Midbrain (tissue), 1 donor: ENCODE measurements around the gene L1CAM.

ENCODE experiments used
- DNase-seq: peaks from one replicate; lab custom pipeline; 2025; lab: John Stamatoyannopoulos, UW

The L1CAM gene

DNA sequence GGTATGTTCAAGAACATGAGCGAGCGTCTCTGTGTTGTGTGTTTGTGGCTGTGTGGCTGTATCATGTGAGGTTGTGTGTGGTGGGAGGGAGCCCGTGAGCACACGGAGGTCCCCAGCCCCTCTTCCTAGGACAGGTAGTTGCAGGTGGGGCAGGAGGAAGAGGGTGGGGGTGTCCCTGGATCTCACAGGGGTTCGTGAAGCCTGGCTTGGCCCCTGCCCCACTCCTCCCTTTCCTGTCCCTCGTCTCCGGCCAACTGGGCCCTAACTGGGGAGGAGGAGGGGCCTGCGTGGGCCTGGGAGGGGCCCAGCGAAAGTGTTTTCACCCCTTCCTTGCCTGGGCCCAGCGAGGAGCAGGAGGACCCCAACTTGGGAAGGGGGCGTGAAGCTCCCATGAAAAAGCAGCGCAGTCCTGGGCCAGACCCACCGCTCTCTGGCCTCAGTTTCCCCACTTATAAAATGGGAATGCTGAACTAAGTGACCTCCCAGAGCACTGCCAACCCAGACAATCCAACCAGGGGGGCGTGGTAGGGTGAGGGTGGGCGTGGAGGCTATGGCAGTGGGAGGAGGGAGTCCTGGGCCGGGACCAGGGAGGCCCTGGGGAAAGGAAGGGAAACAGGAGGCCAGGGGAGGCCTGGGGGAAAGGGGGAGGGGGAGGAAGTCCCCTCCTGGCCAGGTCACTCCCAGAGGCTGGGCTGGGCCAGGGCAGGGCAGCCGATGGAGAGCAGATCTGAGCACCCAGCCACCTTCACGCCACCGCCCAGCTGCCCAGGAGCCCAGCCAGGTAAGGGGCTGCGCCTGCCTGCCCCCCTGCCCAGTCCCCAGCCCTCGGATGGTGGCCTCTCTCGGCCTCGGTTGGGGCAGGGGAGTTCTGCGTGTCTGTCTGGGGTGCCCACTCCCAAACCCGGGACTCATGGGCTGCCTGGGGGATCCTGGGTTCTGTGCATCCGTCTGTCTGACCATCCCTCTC lies 18.3 kb upstream of the L1CAM start, which contains the start of gene AVPR2:
AVPR2 (plus strand) TSS at position 683 of the 967 bp plus-strand sequence. CDS start 473 bp downstream, outside the sequence.
- DNase-seq = no peak

DNA sequence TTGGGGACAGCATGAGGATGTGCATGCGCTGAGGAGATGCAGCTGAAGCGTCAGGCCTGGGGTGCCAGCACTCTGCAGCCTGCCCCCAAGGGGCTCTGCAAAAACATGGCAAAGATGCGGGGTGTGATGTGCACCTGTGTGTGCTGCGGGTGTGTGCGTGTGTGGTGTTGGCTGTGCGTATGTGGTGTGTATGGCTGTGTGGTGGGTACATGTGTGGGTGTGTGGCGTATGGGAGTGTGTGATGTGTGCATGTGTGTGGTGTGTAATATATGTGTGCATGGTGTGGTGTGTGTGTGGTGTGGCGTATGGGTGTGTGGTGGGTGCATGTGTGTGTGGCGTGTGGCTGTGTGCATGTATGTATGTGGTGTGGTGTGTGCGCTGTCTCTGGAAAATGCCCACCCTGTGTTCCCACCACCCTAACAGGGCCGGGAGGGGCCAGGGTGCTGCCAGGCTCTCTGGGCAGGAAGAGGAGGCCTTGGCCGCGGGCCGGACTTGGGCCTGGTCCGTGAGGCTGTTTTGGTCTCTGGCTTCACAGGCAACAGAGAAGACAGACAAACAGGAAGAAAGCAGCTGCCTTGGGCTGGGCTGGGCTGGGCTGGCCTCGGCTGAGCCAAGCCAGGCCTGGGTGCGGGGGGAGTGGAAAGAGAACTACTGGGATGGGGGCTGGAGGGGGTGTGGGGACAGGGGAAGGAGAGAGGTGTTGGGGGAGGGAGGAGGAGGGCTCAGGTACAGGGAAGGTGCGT lies 17.4 kb upstream of the L1CAM start:
- no peak for DNase-seq

DNA sequence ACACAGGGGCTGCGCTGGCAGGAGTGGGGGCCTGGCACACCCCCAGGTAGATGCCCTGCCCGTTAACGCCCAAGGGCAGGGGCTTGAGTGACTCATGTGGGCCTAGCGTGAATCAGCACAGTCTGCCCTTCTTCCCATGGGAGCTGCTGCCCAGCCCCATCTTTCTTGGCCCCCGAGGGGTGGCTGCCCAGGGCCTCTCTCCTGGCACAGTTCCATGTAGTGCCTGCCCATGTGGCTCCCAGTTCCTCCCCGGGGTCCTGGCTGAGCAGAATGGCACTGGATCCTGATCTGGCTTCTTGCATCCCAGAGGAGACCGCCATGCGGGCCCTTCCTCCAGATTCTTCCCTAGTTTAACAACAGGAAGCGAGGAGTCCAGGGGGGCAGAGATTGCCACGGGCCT lies 16.4 kb upstream of the L1CAM start:
- no peak for DNase-seq

DNA sequence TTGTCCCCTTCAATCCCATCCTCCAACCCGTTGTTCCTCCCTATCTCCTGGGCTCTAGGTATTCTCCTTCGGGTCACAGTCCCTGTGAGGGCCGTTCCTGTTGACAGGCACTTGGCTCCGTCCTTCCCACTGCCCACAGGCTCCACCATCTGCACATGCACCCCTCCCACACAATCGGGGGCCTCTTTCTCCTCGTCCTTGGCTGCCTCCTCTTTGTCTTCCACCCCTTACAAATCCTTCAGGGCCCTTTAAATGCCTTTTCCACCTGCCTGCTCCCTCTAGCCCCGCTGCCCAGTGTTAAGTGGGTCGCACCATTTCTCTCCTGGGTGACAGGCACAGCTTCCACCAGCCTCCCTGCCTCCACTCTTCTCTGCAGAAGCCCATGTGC lies 15.8 kb upstream of the L1CAM start:
- DNase-seq = no peak

DNA sequence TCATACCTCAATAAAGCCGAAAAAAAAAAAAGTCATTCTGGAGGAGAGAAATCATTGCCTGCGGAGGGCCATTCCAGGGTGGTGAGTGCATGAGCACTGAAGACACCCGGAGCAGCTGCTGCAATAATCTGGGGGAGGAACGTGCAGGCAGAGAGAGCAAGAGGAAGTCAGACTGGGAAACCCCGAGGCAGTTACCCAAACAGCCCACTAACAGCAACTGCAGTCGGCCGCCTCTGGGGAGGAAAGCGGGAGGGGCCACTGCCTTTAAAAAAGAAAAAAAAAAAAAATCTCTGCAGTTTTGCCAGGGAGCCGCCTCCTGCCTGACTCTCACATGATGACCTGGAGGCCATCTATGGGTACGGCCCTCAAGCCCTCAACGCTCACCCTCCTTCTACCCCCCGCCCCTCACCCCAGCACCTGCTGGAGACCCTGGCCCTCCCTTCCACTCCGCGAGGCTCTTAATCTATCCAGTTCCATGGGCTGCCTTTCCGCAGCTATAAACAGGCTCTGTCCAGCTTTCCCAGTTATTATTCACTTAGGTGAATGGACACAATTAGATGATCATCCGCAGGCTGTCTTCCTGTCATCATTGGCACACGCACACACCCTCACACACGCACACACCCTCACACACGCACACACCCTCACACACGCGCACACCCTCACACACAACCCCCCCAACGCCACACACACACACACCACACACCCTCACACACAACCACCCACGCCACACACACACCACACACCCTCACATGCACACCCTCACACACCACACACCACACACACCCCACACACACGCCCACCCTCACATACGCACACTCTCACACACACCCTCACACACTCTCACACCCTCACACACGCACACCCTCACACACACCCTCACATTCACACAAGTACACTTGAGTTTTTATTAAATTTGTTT lies 15.1 kb upstream of the L1CAM start:
- no peak for DNase-seq

DNA sequence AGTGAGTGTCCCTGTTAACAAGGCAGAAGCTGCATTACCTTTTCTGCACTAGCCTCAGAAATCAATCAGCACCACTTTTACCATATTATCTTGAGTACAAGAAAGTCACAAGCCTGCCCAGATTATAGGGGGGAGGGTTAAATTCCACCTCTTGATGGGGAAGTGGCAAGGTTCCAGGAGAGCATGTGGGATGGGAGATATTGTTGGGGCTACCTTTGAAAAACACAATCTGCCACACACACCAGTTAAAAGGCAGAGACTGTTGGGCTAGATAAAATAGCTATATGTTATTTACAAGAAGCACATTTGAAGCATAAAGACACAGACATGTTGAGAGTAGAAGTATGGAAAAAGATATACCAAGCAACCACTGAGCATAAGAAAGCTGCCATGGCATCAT lies 11.9 kb upstream of the L1CAM start:
- no peak for DNase-seq

DNA sequence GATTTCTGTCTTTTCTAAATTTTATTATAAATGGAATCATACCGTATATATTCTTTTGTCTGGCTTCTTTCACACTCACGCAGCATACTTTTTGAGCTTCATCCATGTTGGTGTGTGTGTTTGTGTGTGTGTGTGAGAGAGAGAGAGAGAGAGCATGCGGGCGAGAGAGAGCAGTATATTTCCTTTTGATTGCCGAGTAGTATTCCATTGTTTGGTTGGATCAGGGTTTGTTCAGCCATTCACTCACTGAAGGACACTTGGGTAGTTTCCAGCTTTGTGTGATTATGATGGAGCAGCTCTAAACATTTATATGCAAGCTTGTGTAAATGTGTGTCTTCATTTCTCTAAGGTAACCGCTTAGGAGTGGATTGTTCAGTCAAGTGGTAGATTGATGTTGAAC lies 3.1 kb upstream of the L1CAM start:
- no peak for DNase-seq

DNA sequence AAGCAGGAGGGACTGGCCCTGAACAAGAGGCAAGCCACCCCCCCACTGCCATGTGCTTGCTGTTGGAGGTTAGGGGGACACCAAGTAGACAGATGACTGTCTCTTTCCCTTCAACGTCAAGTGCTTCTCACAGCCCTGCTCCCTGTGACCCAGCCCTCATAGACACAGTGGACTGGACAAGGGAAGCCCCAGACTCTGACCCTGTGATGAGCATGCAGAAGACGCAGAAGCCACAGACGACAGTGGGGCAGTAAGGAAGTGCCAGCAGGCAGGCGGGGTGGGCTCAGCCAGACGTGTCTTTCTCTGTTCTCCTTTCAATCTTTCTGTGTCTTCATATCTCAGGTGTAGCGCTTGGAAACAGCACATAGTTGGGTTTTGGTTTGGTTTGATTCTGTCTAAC lies 2.4 kb upstream of the L1CAM start:
- no peak for DNase-seq

DNA sequence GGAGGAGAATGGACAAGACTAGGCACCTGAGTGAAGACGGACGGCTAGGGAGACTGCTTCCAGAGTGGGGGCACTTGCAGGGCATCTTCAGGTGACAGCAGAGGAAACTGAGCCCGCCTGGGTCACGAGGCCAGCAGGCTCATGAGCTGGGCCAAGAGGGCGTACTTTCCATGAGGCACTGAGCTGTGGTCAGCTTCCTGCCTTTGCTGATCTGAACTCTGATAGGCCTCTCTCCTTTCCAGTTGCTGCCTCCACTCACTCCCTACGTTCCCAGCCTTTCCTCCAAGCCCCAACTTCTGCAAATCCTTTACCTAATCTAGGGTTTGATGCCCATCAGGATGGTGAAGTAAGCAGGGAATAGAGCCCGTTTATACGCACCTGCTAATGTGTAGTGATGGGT lies 1.4 kb upstream of the L1CAM start:
- DNase-seq = no peak

DNA sequence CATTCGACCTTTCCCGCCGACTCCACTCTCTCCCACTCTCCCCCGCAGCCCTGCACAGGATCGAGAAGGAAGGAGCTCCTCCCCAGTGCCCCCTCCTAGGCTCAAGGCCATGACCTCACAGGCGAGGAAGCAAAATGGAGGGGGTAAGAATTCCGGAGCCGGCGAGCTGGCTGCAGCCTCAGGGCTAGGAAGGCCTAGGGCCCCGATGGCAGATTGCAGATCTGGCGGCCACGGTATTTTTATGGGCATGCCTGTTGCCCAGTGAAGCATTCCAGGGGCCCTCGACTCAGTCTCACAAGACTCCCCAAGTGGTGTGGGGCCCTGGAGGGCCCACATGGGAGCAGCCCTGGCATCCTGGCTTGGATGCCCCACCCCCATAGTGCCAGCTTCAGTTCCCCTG lies 942 bp upstream of the L1CAM start:
- DNase-seq = no peak

DNA sequence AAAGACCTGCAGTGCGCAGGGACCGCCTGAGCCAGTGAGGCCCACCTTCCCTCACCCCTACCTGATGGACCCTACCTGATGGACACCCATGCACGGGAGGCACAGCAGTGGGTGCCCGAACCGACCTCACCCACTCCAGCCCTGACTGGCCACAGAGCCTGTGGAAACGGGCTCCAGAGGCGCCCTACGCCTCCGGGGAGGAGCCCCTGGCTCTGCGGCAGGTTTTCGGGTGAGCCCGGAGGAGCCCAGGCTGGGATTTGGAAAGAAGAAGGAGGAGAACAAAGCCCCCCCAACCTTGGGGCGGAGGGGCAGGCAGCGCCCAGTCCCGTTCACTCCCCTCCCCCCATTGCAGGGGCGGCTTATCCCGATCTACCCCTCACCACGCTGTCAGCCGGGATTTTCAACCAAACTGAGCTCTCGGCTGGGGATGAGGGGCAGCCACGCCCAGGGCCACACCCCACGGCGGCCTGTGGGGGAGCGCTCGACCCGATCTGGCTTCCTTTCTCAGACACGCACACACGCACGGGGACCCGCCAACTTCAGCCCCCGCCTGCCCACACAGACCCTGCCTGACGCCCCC lies 675 bp downstream of the L1CAM start:
- no peak for DNase-seq

DNA sequence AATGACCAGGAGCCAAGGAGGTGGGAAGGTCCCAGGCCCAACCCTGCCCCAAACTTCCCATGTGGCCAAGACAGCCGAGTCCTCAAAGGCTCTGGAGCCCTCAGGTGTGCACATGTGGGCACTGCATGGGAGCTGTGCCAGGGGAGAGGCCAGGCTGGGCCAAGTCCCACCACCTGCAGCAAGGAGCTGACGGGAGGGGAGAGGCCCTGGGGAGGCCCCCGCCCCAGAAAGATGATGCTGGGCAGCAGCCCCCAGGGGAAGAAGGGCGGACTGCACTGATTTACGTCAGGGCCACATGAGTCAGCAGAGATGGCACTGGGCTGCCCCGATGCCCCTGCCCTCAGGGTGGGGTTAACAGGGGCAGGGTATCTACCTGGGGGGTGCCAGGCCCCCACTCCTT lies 1.4 kb downstream of the L1CAM start:
- DNase-seq = no peak

DNA sequence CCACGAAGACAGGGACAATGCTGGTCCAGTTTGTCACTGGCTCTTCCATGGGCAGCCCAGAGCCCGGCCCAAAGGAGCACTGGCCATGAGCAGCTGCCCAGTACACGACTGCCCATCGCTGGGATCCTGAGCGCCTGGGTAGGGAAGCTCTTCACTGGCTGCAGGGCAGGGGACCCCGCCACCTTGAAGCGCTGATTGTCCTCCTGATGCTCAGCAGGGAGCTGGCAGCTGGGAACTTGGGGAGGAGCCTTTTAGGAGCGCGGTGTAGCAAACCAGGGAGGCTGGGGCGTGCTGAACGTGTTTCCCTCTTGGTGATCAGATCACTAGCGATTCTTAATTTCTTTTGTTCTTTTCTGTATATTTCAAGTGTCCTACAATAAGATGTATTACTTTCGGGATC lies 1.8 kb downstream of the L1CAM start:
- DNase-seq = no peak

DNA sequence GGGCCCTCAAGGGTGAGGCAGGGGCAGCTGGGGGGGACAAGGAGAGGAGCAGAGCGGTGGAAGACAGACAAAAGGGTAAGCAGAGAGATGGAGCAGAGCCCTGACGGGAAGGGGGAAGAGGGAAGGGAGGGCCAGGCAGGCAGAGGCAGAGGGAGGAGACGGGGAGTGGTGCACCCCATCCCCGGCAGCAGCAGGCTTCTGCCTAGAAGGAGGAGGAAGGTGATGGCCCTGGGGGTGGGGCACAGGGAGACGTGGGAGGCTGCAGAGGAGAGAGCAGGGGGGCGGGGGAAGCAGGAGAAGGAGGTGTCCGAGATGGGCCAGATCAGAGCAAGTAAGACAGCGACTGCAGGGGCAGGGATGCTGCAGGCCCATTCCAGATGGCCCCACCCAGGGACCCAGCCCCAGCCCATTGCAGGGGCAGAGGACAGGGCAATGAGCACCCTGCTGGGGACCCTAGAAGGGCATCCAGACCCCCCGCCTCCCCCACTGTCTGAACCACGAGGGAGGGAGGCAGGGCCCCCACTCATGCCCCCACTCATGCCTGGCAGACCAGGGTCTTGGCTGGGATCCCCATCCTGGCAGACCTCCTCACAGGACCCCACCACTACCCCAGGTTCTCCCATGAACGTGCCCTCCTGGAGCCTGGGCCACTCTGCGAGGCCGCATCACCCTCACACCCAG lies 2.7 kb downstream of the L1CAM start:
- DNase-seq = no peak

DNA sequence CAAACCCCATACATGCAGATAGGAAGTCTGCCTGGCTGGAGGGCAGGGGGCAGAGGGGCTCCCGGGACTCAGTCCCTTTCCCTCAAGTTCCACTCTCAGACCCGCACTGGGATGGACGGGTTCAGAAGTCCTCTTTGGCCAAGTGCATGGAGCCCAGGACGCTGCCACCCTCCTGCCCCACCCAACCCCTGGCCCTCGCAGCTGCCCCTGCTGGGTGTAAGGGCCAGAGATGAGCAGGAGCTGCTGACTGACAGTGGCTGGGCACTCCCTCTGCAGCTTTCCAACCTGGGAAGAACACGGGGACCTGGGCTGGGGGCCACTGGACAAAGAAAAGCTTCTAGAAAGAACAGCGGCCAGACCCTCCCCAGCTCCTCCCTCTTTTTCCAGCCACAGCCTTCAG lies 3.4 kb downstream of the L1CAM start:
- DNase-seq = no peak

DNA sequence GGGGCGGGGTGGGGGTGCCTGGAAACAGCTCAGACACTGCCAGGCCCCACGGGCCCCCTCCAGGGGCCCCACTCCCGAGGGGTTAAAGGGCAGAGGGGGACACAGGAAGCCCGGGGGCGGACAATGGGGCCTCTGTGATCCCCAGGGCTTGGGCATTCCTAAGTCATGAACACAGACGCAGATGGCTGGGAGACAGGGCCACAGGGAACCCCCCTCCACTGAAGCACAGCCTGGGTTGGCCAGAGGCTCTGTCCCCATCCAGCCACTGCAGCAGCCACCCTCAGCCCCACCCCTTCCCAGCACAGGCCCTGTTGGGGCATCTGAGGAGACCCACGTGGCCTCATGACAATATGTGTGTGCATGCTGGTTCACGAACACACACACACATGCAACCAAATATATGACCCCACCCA lies 3.9 kb downstream of the L1CAM start:
- DNase-seq = no peak

DNA sequence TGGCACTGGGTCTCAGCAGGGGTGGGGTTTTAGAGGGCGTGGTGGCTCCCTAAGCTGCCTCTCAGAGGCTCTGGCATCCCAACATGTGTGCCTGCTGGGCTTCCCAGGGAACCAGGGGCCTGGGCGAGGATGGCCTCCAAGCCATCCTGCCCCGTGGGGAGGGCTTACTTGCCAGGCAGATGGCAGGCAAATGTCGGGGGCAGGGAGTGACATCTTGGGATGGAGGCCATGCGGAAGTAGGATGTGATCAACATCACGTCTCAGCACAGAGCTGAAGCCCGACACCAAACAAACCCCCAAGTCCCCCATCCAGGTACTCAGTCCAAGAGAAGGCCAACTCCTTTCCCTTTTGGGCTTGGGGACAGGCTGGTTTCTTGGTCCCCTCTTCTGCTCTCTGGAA lies 4.7 kb downstream of the L1CAM start:
- no peak for DNase-seq

DNA sequence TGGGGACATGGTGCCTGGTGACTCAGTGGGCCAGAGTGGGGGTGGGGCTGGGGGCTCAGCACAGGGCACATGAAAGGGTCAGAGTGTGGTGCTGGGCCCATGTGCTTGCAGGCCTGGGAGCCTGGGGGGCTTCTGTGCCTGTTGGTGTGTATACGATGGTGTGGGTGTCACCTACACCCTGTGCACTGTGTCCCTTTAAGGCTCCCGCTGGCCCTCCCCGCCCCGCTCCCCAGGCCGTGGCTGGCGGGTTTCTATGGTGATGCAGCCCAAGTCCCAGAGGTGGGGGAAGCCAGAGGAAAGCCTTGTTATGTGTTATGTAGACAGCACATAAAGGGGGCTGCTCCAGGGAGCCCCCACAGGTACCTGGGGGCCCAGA lies 5.5 kb downstream of the L1CAM start:
- DNase-seq = no peak

DNA sequence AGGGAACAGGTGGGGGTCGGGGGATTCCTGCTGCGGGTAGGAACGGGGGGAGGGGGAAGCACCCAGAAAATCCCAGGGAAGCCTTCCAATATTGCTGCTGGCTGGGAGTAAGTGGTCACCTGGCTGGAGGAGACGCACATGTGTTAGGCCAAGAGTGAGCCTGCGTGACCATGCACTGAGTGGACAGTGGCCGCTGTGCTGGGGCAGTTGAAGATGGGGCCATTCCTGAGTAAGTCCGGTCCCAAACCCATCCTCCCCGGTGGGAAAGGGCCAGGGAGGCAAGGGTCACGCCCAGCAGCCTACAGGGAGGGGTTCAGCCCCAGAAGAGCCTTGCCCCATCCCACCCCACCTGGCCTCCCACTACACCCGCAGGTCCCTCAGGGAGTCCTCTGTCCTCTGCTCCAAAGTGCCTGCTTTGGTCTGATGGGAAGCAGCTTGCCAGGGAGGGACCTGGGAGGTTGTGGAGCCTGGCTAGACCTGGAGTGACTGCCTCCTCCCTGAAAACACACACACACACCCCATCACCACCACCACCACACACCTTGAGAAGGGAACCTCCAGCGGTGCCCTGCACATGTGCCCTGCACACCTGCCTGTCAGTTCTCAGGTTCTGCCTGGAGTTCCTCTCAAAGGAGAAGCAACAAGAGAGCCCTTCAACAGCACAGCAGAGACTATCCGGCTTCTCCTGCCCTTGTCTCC lies 6.1 kb downstream of the L1CAM start:
- DNase-seq = no peak

DNA sequence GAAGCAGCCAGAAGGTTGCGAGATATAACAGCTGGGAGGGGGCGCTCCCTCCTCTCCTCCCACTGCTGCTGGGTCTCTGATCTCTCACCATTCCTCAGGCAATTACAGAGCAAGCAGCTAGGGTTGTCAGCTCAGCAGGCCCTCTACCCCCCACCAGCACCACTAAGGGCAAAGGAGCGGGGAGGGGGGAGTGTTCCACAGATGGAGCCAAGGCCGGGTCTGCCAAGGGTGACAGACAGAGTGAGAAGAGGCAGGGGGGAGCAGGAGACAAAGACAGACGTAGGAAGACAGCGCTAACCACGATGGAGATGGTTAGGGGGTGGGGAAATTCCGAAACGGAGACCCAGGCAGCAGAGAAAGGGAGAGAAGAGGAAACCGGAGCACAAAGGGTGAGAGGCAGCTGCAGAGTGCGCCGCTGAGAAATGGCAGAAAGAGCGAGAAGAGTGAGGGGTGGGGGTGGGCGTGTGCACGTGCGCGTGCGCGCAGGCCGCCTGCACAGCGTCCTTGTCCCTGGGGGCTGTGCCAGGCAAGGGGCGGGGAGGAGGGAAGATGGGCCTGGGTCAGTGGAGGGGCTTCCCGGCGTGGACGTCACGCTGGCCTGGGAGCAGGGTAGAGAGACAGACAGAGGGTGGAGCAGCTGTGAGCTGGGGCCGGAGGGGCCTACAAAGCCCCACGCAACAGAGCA lies 6.9 kb downstream of the L1CAM start:
- DNase-seq = no peak
